Activated CD4-positive, alpha-beta T cell treated with anti-CD3 and anti-CD28 coated beads, Interleukin-2, amount 50 U/mL, for 24 hours (primary cell): Measurements from ENCODE around the gene ZBTB5.
"Not testable (repeated sequence)": the region's sequence is repeated elsewhere in the genome, so short reads cannot be mapped to it uniquely, and the experiment has no call there.

Experiments used
- DNase-seq, 2 donors: peaks; one replicate each; pipeline ENCODE4 v3.0.0-alpha.2; 2020; ENCODE audit warnings: low read depth in 1 of 2, low spot score in 1 of 2

The ZBTB5 gene

DNA sequence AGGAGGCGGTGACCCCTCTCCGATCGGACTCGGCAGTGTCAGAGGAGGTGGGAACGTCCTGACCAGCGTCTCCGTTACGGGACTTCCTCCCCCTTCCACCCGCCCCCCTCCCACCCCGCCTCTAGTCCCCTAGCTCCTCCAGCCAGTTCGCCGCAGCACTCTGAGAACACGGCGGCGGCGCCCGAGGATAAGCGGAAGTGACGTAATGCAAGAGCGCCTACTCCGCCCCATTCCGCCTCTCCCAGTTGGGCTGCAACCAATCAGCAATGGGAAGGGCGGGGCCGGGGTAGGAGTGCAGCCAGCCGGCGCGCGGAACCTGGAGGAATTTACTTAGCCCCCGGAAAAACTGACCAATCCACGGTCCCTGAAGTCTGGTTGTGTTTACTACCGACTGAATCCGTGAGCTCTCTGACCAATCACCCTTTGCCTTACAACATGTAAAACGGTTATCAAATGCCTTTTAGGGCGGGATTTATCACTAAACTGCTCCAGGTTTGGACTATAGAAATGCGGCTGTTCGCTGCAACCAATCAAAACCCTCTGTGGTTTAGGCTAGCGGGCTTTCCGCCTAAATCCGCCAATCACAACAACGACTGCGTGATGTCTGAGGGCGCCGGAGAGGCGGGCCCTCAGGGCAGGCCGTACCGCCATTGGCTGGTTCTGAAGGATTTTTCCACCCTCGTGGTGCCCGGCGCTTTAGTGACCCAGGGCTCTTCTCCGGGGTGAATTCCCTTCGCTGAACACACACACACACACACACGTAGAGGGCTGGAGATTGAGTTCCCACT is at the start of gene ZBTB5:
TSS of gene ZBTB5 (minus strand) at position 202 of the 788 bp plus-strand sequence. CDS start 22,899 bp downstream, outside the sequence.
- DNase-seq = peak; percentile 96 to 99

DNA sequence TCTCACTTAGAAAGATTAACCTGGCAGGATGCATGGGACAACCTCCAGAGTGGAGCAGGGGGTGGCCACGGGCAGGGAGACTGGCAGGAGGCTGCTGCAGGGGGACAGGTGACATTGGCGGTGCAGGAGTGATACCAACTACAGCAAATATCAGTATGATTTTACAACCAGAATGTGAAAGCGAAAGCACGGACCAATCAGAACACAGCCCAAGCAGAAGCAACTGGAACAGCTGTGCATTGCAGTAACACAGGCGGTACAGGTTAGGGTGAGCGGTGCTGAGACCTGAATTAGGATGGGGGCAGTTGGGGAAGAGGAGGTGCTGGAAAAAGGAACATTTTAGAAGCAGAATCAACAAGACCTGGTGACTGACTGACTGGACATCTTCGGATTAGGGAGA is 49.7 kb upstream of the ZBTB5 start:
- DNase-seq = no peak

DNA sequence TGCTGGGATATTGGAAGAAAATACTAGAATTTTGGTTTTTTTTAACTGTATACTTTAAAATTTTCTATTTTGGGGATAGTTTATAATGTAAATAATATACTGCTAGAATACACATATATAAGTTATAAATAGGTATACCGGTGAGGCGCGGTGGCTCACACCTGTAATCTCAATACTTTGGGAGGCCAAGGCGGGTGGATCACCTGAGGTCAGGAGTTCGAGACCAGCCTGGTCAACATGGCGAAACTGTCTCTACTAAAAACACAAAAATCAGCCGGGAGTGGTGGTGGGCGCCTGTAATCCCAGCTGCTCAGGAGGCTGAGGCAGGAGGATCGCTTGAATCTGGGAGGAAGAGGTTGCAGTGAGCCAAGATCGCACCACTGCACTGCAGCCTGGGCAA is 49.2 kb upstream of the ZBTB5 start:
- not testable (repeated sequence) for DNase-seq

- no peak for DNase-seq
Observed at GRCh38 chr9:37512437-37512836, 47.2 kb upstream of the ZBTB5 start.

GRCh38 chr9:37511016-37512010 is 46.1 kb upstream of the ZBTB5 start:
- DNase-seq = no peak

DNA sequence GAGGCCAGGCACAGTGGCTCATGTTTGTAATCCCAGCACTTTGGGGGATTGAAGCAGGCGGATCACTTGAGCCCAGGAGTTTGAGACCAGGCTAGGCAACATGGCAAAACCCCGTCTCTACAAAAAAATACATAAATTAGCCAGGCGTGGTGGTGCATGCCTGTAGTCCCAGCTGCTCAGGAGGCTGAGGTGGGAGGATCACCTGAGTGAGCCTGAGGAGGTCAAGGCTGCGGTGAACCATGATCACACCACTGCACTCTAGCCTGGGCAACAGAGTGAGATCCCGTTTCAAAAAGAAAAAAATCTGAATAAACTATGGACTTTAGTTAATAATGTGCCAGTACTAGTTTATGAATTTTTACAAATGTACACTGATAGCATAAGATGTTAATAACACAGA is 44.8 kb upstream of the ZBTB5 start:
- DNase-seq = not testable (repeated sequence)

DNA sequence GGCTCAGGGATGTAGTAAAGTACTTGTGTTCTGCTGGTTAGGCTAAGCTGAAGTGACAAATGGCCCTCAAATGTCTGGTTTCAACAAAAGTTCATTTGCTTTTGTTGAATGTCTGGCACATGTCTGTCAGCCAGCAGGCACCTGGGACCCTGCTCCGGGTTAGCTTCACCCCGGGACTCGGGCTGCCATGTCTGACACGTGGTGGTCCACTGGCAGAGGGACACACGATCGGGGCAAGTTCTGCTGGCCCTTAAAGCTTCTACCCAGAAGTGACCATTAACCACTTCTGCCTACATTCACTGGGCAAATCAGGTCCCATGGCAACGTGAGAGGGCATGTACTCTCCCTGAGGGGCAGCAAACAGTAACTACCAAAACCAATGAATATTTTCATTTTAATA is 44.3 kb upstream of the ZBTB5 start:
- no peak for DNase-seq

GRCh38 chr9:37508834-37509206 is 43.6 kb upstream of the ZBTB5 start:
- no peak for DNase-seq

DNA sequence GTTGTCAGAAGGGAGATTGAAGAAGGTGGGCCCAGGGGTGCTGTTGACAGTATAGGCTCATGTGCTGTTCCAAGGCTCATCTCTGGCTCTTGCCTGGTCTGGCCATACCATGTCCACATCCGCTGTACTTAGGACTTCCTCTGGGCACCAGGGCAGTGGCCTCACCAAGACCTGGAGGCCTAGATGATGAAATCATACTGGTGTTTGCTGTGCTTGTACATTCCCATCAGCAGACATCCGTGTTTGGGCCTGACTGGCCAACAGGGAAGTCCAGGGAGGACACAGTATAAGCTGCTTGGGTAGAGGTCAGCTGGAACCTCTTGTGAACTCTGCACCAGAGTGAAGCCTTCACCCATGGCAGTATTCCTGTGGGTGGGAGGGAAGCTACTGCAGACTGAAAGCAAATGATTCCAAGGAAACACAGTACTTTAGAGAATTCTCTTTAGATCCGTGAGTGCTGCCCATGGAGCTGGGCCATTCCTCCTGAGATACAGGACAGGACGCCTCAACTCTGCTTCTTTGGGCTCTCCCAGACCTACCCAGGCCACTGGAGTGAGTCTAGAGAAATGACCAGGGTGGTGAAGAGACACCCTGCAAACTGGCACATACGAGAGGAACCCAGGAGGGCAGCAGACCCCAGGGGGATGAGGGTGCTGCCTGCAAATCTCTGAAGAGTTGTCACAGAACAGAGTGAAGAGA is 43.0 kb upstream of the ZBTB5 start:
- DNase-seq = no peak

GRCh38 chr9:37507566-37508134 is 42.4 kb upstream of the ZBTB5 start:
- no peak for DNase-seq

DNA sequence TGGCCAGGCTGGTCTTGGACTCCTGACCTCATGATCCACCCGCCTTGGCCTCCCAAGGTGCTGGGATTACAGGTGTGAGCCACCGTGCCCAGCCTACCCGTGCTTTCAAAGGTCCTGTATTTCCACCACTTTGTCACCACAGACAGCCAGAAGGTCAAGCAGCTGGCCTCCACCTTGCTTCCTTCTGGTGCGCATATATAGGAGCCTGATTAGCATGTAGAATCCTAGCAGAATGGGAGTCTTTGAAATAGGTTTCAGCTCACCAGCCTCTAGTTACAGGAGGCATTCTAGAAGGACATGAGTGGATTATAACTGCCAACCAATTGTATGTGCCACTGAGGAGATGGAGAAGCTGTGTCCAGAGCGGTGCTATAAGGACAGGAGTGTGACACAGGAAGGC is 39.4 kb upstream of the ZBTB5 start:
- DNase-seq = no peak

DNA sequence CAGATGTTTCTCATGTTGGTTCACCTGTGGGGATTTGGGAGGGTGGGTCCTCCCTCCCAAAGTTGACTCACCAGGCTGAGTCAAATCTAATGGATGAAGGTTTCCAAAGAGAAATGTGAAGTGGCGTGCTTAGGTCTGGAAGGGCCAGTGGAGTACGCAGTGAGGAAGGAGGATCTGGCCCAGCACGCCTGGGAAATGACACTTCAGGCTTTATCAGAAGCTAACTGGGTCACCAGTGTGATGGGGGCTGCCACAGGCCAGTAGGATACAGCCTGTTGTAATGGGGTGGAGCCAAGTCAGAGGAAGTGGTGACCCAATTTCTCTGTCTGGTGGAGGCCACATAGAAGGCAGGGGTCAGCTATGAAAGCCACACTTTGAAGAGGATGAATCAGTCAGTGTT is 38.5 kb upstream of the ZBTB5 start:
- no peak for DNase-seq

DNA sequence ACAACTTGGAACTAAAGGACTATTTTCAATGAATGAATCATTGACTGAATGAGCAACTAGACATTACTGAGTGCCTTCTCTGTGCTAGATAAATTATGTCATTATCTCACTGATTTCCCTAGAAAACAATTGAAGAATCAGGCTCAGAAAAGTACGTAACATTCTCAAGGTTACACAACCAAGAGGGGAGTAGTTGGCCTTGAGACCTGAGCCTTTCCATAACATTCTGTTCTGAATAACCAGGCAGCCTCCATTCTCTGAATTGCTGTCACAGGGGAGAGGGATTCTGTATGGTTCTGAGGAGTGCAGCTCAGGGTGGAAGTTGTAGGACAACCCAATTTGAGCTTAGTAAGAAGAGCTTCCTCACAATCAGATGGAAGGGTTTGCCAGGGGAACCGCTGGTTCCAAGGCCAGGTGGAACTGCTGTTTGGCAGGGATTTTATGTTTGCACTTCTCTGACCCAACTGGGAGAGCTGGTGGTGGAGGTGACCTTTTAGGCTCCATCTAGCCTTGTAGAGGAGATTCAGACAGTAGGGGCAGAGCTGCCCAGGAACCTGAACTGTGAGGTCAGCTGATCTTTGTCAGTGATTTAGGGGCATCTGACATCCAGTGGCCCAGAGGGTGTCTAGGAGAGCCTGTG is 36.8 kb upstream of the ZBTB5 start:
- no peak for DNase-seq

DNA sequence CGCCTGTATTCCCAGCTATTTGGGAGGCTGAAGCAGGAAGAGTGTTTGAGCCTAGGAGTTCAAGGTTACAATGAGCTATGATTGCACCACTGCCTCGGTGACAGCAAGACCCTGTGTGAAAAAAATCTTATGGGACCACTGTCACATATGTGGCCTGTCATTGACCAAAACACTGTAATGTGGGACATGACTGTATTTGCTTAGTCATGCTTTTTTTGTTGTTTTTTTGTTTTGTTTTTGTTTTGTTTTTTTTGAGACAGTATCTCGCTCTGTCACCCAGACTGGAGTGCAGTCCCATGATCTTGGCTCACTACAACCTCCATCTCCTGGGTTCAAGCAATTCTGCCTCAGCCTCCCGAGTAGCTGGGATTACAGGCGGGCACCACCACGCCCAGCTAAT is 34.0 kb upstream of the ZBTB5 start:
- DNase-seq = no peak

- no peak for DNase-seq
Observed at GRCh38 chr9:37498457-37498856, 33.2 kb upstream of the ZBTB5 start.

DNA sequence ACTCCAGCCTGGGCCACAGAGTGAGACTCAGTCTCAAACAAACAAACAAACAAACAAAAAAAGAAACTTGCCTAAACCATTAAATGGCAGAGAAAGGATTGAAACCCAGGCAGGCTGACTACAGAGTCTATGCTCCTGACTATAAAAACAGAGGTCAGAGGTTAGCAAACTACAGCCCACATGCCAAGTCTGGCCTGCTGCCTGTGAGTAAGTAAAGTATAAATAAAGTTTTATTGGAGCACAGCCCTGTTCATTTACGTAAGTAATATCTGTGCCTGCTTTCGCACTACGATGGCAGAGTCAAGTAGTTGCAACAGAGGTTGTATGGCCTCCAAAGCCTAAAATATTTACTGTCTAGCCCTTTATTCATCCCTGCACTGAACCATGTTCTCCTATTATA is 32.1 kb upstream of the ZBTB5 start:
- no peak for DNase-seq

DNA sequence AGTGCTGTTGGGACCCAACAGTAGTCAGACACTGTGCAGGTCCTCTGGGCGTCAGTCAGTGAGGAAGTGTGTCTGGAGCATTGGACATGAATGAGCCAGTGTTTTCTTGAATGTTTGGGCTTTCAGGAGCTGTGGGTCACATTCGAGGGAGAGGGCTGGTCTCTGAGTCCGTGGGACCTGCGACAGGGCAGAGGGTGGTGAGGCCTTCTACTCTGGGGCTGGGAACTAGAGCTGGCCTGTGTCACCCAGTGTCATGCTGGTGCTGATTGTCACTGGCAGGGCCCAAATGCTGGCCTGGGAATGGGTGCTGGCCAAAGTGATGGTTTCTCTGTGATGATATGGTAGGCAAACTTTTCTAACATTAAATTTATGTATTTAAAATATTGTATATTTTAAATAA is 30.8 kb upstream of the ZBTB5 start:
- DNase-seq = no peak

GRCh38 chr9:37495571-37495970 is 30.3 kb upstream of the ZBTB5 start:
- DNase-seq = no peak

DNA sequence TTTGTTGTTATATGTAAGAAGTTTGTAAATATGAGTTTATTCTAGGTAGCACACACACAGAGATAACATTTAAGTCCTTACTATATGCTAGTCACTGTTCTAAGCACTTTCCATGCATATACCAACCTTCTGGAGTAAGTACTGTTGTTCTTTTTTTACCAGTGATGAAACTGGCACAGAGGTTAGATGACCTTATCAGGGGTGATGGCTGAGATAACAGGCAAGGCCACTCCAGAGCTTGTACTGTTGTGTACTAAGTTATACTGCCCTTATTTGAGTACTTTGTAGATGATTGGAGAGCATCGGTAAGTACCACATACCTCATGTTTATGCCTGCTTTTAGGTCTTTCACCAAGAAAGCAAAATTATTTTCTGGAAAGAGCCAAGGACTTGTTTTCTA is 26.7 kb upstream of the ZBTB5 start:
- no peak for DNase-seq

DNA sequence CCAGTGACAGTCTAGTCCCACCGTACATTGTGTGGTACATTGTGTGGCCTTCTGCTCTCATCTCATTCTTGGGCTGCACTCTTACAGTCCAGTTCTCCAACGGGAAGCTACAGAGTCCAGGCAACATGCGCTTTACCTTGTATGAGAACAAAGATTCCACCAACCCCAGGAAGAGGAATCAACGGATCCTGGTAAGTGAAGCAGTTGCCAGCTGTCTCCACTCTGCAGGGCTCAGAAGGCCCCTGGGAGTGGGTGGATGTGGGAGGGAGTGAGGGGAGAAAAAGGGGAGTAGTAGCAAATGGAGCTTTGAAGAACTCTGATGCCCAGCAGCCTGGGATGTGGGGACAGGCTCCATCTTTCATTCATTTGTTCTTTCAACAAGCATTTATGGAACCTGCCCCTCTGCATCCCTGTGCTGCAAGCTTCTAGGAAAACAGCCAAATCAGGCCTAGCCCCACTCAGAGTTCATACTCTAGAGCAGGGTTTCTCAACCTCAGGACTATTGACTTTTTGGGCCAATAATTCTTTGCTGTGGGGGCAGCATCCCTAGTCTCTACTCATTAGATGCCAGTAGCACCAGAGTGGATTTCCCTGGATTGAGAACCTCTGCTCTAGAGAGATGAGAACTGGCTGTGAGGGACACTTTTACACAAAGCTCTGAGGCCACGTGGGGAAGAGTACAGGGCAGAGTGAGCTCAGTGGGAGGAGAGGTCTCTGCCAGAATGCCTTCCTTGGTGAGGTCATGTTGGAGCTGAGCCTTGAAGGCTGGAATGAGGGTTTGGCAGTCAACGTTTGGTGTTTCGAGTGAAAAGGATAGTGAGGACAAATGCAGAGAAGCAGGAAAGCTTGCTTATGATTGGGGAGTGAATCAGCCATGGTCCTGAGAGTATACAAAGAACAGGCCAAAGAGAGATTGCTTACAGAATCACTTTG is 21.6 kb upstream of the ZBTB5 start:
- DNase-seq = no peak
